ENCODE data around the gene PREX1. TPM values are rescaled to one million over a fixed set of nuclear protein-coding genes. Genes with fewer than 3 reads are reported as not detected.

Gene PREX1
- under 0.01 TPM in 2 replicates for total RNA-seq

GRCh38 chr20:48827855-48828733, at the start of gene PREX1:
PREX1 (minus strand) TSS chr20:48827999; CDS start chr20:48827860, 139 bp downstream.

Other genes with a start within 250 kb of the PREX1 start
- gene ARFGEF2, start 93.7 kb upstream of the PREX1 start, total RNA-seq = 27.5 and 41.4 TPM in 2 replicates
- gene CSE1L, start 218.3 kb upstream of the PREX1 start, total RNA-seq = 33.0 and 71.7 TPM in 2 replicates

Data from placental epithelial cell (primary cell).